GM19240 (cell line): ENCODE data around the gene PANK1.
A peak's percentile ranks its signal among the peaks of the same experiment; 100 is the strongest.

ENCODE experiments used
- DNase-seq: peaks from one replicate; pipeline ENCODE4 v3.0.0; 2011; ENCODE audit warnings: low spot score; ENCODE audit not compliant: insufficient read length

Gene PANK1

GRCh38 chr10:89652806-89653370 is 7.8 kb upstream of the PANK1 start:
- DNase-seq, result no peak

GRCh38 chr10:89651916-89652573 is 7.0 kb upstream of the PANK1 start:
- DNase-seq, result no peak

- no peak for DNase-seq
Measured at GRCh38 chr10:89651205-89651915, 6.3 kb upstream of the PANK1 start.

GRCh38 chr10:89649051-89649450 is 4.0 kb upstream of the PANK1 start:
- no peak for DNase-seq

- no peak for DNase-seq
Measured at GRCh38 chr10:89648074-89648473, 3.0 kb upstream of the PANK1 start.

- DNase-seq, result no peak
Measured at GRCh38 chr10:89646889-89647657, 2.0 kb upstream of the PANK1 start.

GRCh38 chr10:89645742-89646172 is 715 bp upstream of the PANK1 start:
- no peak for DNase-seq

GRCh38 chr10:89644691-89644966 is 413 bp downstream of the PANK1 start:
- no peak for DNase-seq

GRCh38 chr10:89643812-89644690 is 991 bp downstream of the PANK1 start:
- peak; percentile 85 for DNase-seq

GRCh38 chr10:89643431-89643811 is 1.6 kb downstream of the PANK1 start:
- DNase-seq, result no peak

- DNase-seq, result no peak
Measured at GRCh38 chr10:89642193-89642592, 2.8 kb downstream of the PANK1 start.

- DNase-seq, result no peak
Measured at GRCh38 chr10:89640241-89640640, 4.8 kb downstream of the PANK1 start.

GRCh38 chr10:89639326-89639725 is 5.7 kb downstream of the PANK1 start:
- no peak for DNase-seq

GRCh38 chr10:89637113-89637512 is 7.9 kb downstream of the PANK1 start:
- no peak for DNase-seq

GRCh38 chr10:89634637-89635036 is 10.4 kb downstream of the PANK1 start:
- DNase-seq, result no peak

- DNase-seq, result no peak
Measured at GRCh38 chr10:89633484-89633883, 11.6 kb downstream of the PANK1 start.

- no peak for DNase-seq
Measured at GRCh38 chr10:89632824-89633223, 12.2 kb downstream of the PANK1 start.

GRCh38 chr10:89627830-89628229 is 17.2 kb downstream of the PANK1 start:
- DNase-seq, result no peak

- no peak for DNase-seq
Measured at GRCh38 chr10:89625041-89625765, 19.8 kb downstream of the PANK1 start.

GRCh38 chr10:89624020-89624419 is 21.0 kb downstream of the PANK1 start:
- no peak for DNase-seq

- DNase-seq, result no peak
Measured at GRCh38 chr10:89622151-89622550, 22.9 kb downstream of the PANK1 start.
